Measurements from ENCODE around the gene JAK2.

The JAK2 gene

GRCh38 chr9:5113994-5114748 lies 129.1 kb downstream of the JAK2 start:
- intact Hi-C loops (cut with DNase I; ENCODE audit: low total_unique reads): no loop called here
- TF ChIP-seq CTCF (IDR thresholded peaks at IDR 0.05): no peak
- H3K9me3 ChIP-seq: peaks cover 0 to 7% (median 4%) of the 10 kb centered on the region in 3 donors
- no peak overlapping the region for H3K27ac ChIP-seq
- no peaks in the 10 kb centered on the region for H3K27me3 ChIP-seq
- no peak overlapping the region for H3K4me3 ChIP-seq
- H3K36me3 ChIP-seq: peaks cover 0 to 24% (median 14%) of the 10 kb centered on the region in 3 donors
- DNase-seq: no peak
- no peaks in the 10 kb centered on the region for H3K4me1 ChIP-seq

GRCh38 chr9:5122116-5122515 lies 137.0 kb downstream of the JAK2 start:
- Histone ChIP-seq H3K27me3 (no peaks in the 10 kb centered on the region), H3K36me3 (peaks cover 36 to 51% (median 45%) of the 10 kb centered on the region in 3 donors), H3K27ac (no peak overlapping the region), H3K4me3 (no peak overlapping the region), H3K4me1 (peaks cover 0 to 4% (median 0%) of the 10 kb centered on the region in 4 donors), H3K9me3 (peaks cover 0 to 9% (median 0%) of the 10 kb centered on the region in 3 donors)
- TF ChIP-seq CTCF (IDR thresholded peaks at IDR 0.05): no peak
- intact Hi-C loops (cut with DNase I; ENCODE audit: low total_unique reads): no loop called here
- DNase-seq: no peak

- H3K27me3 ChIP-seq: no peaks in the 10 kb centered on the region
- H3K4me1 ChIP-seq: peaks cover 0 to 4% (median 0%) of the 10 kb centered on the region in 4 donors
- no peak overlapping the region for H3K4me3 ChIP-seq
- peaks cover 40 to 55% (median 49%) of the 10 kb centered on the region in 3 donors for H3K36me3 ChIP-seq
- TF ChIP-seq CTCF (IDR thresholded peaks at IDR 0.05): no peak
- intact Hi-C loops (cut with DNase I; ENCODE audit: low total_unique reads): no loop called here
- peaks cover 0 to 9% (median 0%) of the 10 kb centered on the region in 3 donors for H3K9me3 ChIP-seq
- DNase-seq: no peak
- no peak overlapping the region for H3K27ac ChIP-seq
Observed at GRCh38 chr9:5122516-5122915, 137.4 kb downstream of the JAK2 start.

GRCh38 chr9:5140151-5140550 lies 155.1 kb downstream of the JAK2 start:
- TF ChIP-seq CTCF (IDR thresholded peaks at IDR 0.05): no peak
- no peak overlapping the region for H3K27ac ChIP-seq
- H3K9me3 ChIP-seq: peaks cover 17 to 81% (median 41%) of the 10 kb centered on the region in 3 donors
- no peaks in the 10 kb centered on the region for H3K4me1 ChIP-seq
- no peak overlapping the region for H3K4me3 ChIP-seq
- intact Hi-C loops (cut with DNase I; ENCODE audit: low total_unique reads): no loop called here
- peaks cover 22 to 41% (median 40%) of the 10 kb centered on the region in 3 donors for H3K36me3 ChIP-seq
- DNase-seq: no peak
- H3K27me3 ChIP-seq: no peaks in the 10 kb centered on the region

- Histone ChIP-seq H3K27ac (no peak overlapping the region), H3K4me1 (no peaks in the 10 kb centered on the region), H3K27me3 (no peaks in the 10 kb centered on the region), H3K36me3 (peaks cover 47 to 79% (median 79%) of the 10 kb centered on the region in 3 donors), H3K9me3 (peaks cover 10 to 88% (median 36%) of the 10 kb centered on the region in 3 donors), H3K4me3 (no peak overlapping the region)
- intact Hi-C loops (cut with DNase I; ENCODE audit: low total_unique reads): no loop called here
- DNase-seq: no peak
- TF ChIP-seq CTCF (IDR thresholded peaks at IDR 0.05): no peak
Observed at GRCh38 chr9:5144217-5144616, 159.1 kb downstream of the JAK2 start.
